ENCODE measurements around the gene SRSF8.

Gene SRSF8

GRCh38 chr11:95089620-95090542 is 23.2 kb downstream of the SRSF8 start, which contains the start of gene ENDOD1:
ENDOD1 (plus strand) TSS chr11:95089846; CDS start chr11:95089928, 82 bp downstream.
- H3K4me3 ChIP-seq (ENCODE audit: low read length): peak within 1 kb of the TSS; percentile 88
- H3K9ac ChIP-seq (ENCODE audit: low read length): peak within 1 kb of the TSS; percentile 75
- H3K36me3 ChIP-seq (ENCODE audit: control insufficient read depth, insufficient read depth, low read length): no peaks in the 10 kb centered on the region
- H3K4me1 ChIP-seq (ENCODE audit: control insufficient read depth, insufficient read depth, low read length): peaks cover 4% of the 10 kb centered on the region
- H3K27ac ChIP-seq (ENCODE audit: low read depth, low read length): peak within 1 kb of the TSS; percentile 80
- H3K27me3 ChIP-seq (ENCODE audit: control insufficient read depth, insufficient read depth, low read length): no peaks in the 10 kb centered on the region

GRCh38 chr11:95091663-95092180 is 25.0 kb downstream of the SRSF8 start:
- H3K27me3 ChIP-seq (ENCODE audit: control insufficient read depth, insufficient read depth, low read length): no peaks in the 10 kb centered on the region
- no peak overlapping the region for H3K27ac ChIP-seq (ENCODE audit: low read depth, low read length)
- H3K4me1 ChIP-seq (ENCODE audit: control insufficient read depth, insufficient read depth, low read length): peaks cover 4% of the 10 kb centered on the region
- no peak overlapping the region for H3K9ac ChIP-seq (ENCODE audit: low read length)
- no peaks in the 10 kb centered on the region for H3K36me3 ChIP-seq (ENCODE audit: control insufficient read depth, insufficient read depth, low read length)
- peak overlapping the region; percentile 5 for H3K4me3 ChIP-seq (ENCODE audit: low read length)

DNA sequence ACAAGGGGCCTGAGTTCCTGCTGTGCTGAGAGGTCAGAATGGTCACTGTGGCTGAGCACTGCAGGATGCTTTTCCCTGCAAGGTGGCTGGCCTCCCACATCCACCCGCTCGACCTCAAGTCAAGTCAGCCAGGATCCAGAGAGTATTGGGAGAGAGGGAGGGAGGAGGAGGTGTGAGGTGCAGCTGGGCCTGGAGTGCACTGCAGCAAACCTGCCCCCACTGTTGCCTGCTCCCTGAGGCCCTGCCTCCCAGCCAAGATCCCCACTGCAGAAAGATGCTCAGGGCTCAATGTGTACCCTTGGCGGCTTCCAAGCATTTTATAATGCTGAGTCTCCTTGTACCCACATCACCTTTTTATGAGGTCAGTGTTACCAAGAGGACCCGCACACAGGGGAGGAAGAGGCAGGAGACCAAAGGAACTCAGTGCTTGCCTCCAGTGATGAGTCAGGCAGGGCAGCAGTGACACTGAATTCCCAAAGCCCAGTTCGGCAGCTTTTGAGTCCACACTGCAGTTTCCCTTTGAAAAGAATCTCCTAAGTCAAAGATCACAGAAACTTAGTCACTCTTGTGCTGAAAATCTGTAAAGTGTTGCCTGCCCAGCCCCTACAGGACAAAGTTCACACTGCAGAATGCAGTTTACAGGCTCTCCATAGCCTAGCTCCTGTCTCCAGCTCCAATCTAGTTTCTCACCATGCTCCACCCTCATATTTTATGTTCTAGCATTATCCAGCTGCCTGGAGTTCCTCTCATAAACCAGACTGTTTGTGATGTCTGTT is 26.0 kb downstream of the SRSF8 start:
- peaks cover 4% of the 10 kb centered on the region for H3K4me1 ChIP-seq (ENCODE audit: control insufficient read depth, insufficient read depth, low read length)
- peak overlapping the region; percentile 14 for H3K4me3 ChIP-seq (ENCODE audit: low read length)
- no peaks in the 10 kb centered on the region for H3K27me3 ChIP-seq (ENCODE audit: control insufficient read depth, insufficient read depth, low read length)
- H3K36me3 ChIP-seq (ENCODE audit: control insufficient read depth, insufficient read depth, low read length): no peaks in the 10 kb centered on the region
- no peak overlapping the region for H3K9ac ChIP-seq (ENCODE audit: low read length)
- H3K27ac ChIP-seq (ENCODE audit: low read depth, low read length): no peak overlapping the region

- no peak overlapping the region for H3K27ac ChIP-seq (ENCODE audit: low read depth, low read length)
These were observed 26.8 kb downstream of the SRSF8 start for GRCh38 chr11:95093548-95093947.

GRCh38 chr11:95095858-95096587 is 29.3 kb downstream of the SRSF8 start:
- H3K4me3 ChIP-seq (ENCODE audit: low read length): no peak overlapping the region
- H3K9ac ChIP-seq (ENCODE audit: low read length): no peak overlapping the region
- H3K27ac ChIP-seq (ENCODE audit: low read depth, low read length): no peak overlapping the region
- H3K36me3 ChIP-seq (ENCODE audit: control insufficient read depth, insufficient read depth, low read length): no peaks in the 10 kb centered on the region
- no peaks in the 10 kb centered on the region for H3K27me3 ChIP-seq (ENCODE audit: control insufficient read depth, insufficient read depth, low read length)
- no peaks in the 10 kb centered on the region for H3K4me1 ChIP-seq (ENCODE audit: control insufficient read depth, insufficient read depth, low read length)

More at GRCh38 chr11:95093548-95093947, 26.8 kb downstream of the SRSF8 start:
- H3K36me3 ChIP-seq (ENCODE audit: control insufficient read depth, insufficient read depth, low read length): no peaks in the 10 kb centered on the region
- H3K9ac ChIP-seq (ENCODE audit: low read length): no peak overlapping the region
- H3K4me3 ChIP-seq (ENCODE audit: low read length): no peak overlapping the region
- H3K27me3 ChIP-seq (ENCODE audit: control insufficient read depth, insufficient read depth, low read length): no peaks in the 10 kb centered on the region
- peaks cover 4% of the 10 kb centered on the region for H3K4me1 ChIP-seq (ENCODE audit: control insufficient read depth, insufficient read depth, low read length)

DNA sequence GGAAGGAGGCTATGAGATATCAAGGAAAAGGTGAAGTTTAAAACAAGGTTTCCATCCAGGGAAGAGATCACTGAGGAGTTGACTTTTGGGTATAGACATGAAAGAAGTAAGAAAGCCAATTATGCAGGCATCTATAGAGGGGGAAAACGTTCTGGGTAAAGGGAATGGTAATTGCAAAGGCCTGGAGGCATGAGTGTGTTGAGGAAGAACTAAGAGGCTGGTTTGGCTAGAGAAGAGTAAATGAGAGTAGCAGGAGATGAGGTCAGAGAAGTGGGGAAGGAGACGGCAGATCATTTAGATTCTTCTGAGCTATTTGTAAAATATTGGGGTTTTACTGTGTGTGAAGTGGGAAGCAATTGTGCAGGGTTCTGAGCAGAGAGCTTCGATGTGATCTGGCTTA is 30.5 kb downstream of the SRSF8 start:
- Histone ChIP-seq H3K27ac (ENCODE audit: low read depth, low read length) (no peak overlapping the region), H3K27me3 (ENCODE audit: control insufficient read depth, insufficient read depth, low read length) (no peaks in the 10 kb centered on the region), H3K4me1 (ENCODE audit: control insufficient read depth, insufficient read depth, low read length) (no peaks in the 10 kb centered on the region)

DNA sequence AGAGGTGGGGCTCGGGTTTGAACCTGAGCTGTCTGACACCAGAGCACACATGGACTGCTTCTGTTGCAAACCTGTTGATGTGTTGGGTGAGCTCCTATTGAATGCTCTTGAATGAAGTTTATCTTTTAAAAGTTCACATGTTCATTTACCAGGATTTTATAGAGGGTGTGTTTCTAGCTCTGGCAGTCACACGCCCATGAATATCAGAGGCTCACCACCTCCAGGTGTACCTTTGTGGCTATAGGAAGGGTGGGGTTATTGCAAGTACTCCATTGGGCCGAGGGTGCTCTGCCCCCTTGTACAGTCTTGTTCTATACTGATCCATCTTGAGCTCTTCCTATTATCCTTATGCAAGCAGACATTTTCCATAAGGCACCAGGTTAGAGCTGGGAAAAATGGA is 32.1 kb downstream of the SRSF8 start:
- H3K27me3 ChIP-seq (ENCODE audit: control insufficient read depth, insufficient read depth, low read length): no peaks in the 10 kb centered on the region
- H3K27ac ChIP-seq (ENCODE audit: low read depth, low read length): no peak overlapping the region
- no peak overlapping the region for H3K9ac ChIP-seq (ENCODE audit: low read length)
- no peaks in the 10 kb centered on the region for H3K4me1 ChIP-seq (ENCODE audit: control insufficient read depth, insufficient read depth, low read length)
- no peak overlapping the region for H3K4me3 ChIP-seq (ENCODE audit: low read length)
- no peaks in the 10 kb centered on the region for H3K36me3 ChIP-seq (ENCODE audit: control insufficient read depth, insufficient read depth, low read length)

More for the DNA sequence above, 30.5 kb downstream of the SRSF8 start:
- Histone ChIP-seq H3K4me3 (ENCODE audit: low read length) (no peak overlapping the region), H3K9ac (ENCODE audit: low read length) (no peak overlapping the region), H3K36me3 (ENCODE audit: control insufficient read depth, insufficient read depth, low read length) (no peaks in the 10 kb centered on the region)

GRCh38 chr11:95100191-95100648 is 33.5 kb downstream of the SRSF8 start:
- Histone ChIP-seq H3K27me3 (ENCODE audit: control insufficient read depth, insufficient read depth, low read length) (no peaks in the 10 kb centered on the region), H3K4me1 (ENCODE audit: control insufficient read depth, insufficient read depth, low read length) (no peaks in the 10 kb centered on the region), H3K27ac (ENCODE audit: low read depth, low read length) (no peak overlapping the region), H3K9ac (ENCODE audit: low read length) (no peak overlapping the region), H3K4me3 (ENCODE audit: low read length) (no peak overlapping the region), H3K36me3 (ENCODE audit: control insufficient read depth, insufficient read depth, low read length) (no peaks in the 10 kb centered on the region)

DNA sequence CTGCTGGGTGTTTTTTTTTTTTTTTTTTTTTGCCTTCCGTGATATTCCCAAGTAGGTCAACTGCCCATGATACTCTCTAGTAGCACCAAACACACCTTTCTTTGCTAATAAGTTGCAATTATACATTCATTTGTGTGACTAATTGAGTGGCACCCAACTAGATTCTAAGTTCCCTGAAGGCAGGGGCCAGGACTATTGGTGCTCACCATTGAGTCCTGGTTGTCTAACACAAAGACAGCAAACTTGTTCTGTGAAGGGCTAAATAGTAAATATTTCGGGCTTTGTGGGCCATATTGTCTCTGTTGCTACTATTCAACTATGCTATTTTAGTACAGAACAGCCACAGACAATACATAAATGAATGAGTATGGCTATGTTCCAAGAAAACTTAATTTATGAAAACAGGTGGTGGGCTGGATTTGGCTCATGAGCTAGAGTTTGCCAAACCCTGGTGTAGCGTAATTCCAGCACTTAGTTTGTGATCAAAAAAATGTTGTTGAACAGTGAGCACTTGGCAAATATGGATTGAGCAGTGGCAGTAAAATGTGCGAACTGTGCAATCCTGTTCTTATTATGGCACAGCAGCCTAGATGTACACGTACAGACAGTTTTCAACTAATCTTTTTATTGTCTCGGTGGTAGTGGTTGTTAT is 34.3 kb downstream of the SRSF8 start:
- H3K27ac ChIP-seq (ENCODE audit: low read depth, low read length): no peak overlapping the region
- H3K36me3 ChIP-seq (ENCODE audit: control insufficient read depth, insufficient read depth, low read length): no peaks in the 10 kb centered on the region
- no peaks in the 10 kb centered on the region for H3K4me1 ChIP-seq (ENCODE audit: control insufficient read depth, insufficient read depth, low read length)
- no peaks in the 10 kb centered on the region for H3K27me3 ChIP-seq (ENCODE audit: control insufficient read depth, insufficient read depth, low read length)
- H3K9ac ChIP-seq (ENCODE audit: low read length): no peak overlapping the region
- H3K4me3 ChIP-seq (ENCODE audit: low read length): no peak overlapping the region

GRCh38 chr11:95101935-95102334 is 35.2 kb downstream of the SRSF8 start:
- Histone ChIP-seq H3K27me3 (ENCODE audit: control insufficient read depth, insufficient read depth, low read length) (no peaks in the 10 kb centered on the region), H3K36me3 (ENCODE audit: control insufficient read depth, insufficient read depth, low read length) (no peaks in the 10 kb centered on the region), H3K9ac (ENCODE audit: low read length) (no peak overlapping the region), H3K4me1 (ENCODE audit: control insufficient read depth, insufficient read depth, low read length) (no peaks in the 10 kb centered on the region), H3K27ac (ENCODE audit: low read depth, low read length) (no peak overlapping the region), H3K4me3 (ENCODE audit: low read length) (no peak overlapping the region)

GRCh38 chr11:95102733-95103132 is 36.0 kb downstream of the SRSF8 start:
- no peak overlapping the region for H3K9ac ChIP-seq (ENCODE audit: low read length)
- H3K4me1 ChIP-seq (ENCODE audit: control insufficient read depth, insufficient read depth, low read length): no peaks in the 10 kb centered on the region

More at GRCh38 chr11:95102733-95103132, 36.0 kb downstream of the SRSF8 start:
- H3K27me3 ChIP-seq (ENCODE audit: control insufficient read depth, insufficient read depth, low read length): no peaks in the 10 kb centered on the region
- H3K27ac ChIP-seq (ENCODE audit: low read depth, low read length): no peak overlapping the region
- H3K4me3 ChIP-seq (ENCODE audit: low read length): no peak overlapping the region
- no peaks in the 10 kb centered on the region for H3K36me3 ChIP-seq (ENCODE audit: control insufficient read depth, insufficient read depth, low read length)

All from rectal smooth muscle tissue (tissue), 1 donor.